ENCODE measurements around the gene FUT9. TPM values are rescaled to one million over a fixed set of nuclear protein-coding genes. Genes with fewer than 3 reads are reported as not detected.

The FUT9 gene
- polyA plus RNA-seq, 1 donor (not counting 4 experiments of a cell fraction or from before 2014, with no cell fraction given) = not detected

DNA sequence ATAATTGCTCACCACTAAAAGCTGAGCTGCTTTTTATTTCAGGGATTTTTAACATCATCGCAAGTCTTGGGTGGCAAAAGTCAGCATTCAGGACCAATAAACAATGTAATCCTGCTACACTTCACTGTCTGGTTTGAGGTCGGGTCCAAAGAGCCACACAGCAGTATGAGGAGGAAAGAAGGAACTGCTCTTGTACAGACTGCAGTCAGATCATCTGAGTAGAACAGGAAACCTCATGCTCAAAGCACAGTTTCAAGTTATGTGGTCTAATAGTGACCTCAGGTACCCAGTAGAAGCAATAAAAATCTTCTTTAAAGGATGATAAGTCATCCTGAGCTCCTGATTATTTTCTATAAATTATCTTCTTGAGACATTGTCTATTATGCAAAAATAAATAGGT lies 211.4 kb downstream of the FUT9 start:
- Histone ChIP-seq H3K27ac (ENCODE audit: control insufficient read depth, insufficient read depth, low read length) (no peak overlapping the region), H3K4me2 (ENCODE audit: control insufficient read depth, extremely low read depth, insufficient read depth, low read depth, low read length) (no peak overlapping the region), H3K9me3 (ENCODE audit: control insufficient read depth, low read depth, low read length) (no peaks in the 10 kb centered on the region), H2AFZ (ENCODE audit: control insufficient read depth, low read length) (no peak overlapping the region), H3K36me3 (ENCODE audit: control insufficient read depth in 2 of 2, extremely low read depth in 1 of 2, insufficient read depth in 2 of 2, low read length in 2 of 2) (no peaks in the 10 kb centered on the region), H3K4me1 (ENCODE audit: control insufficient read depth, extremely low read depth, insufficient read depth, low read length) (no peaks in the 10 kb centered on the region), H3K27me3 (ENCODE audit: control insufficient read depth, extremely low read depth, insufficient read depth, low read length) (no peaks in the 10 kb centered on the region), H3K9ac (ENCODE audit: control insufficient read depth, extremely low read depth, insufficient read depth, low read length) (no peak overlapping the region), H4K20me1 (ENCODE audit: control insufficient read depth, extremely low read depth, insufficient read depth, low read length) (no peaks in the 10 kb centered on the region), H3K9me1 (ENCODE audit: control insufficient read depth, extremely low read depth, insufficient read depth, low read length) (no peaks in the 10 kb centered on the region), H3K79me2 (ENCODE audit: control insufficient read depth, insufficient read depth, low read length) (no peaks in the 10 kb centered on the region), H3K4me3 (ENCODE audit: control insufficient read depth in 2 of 3, extremely low read depth in 1 of 3, insufficient read depth in 2 of 3, low read depth in 1 of 3, low read length in 3 of 3) (no peak overlapping the region)
- FAIRE-seq = no peak
- TF ChIP-seq, protein P1, sequence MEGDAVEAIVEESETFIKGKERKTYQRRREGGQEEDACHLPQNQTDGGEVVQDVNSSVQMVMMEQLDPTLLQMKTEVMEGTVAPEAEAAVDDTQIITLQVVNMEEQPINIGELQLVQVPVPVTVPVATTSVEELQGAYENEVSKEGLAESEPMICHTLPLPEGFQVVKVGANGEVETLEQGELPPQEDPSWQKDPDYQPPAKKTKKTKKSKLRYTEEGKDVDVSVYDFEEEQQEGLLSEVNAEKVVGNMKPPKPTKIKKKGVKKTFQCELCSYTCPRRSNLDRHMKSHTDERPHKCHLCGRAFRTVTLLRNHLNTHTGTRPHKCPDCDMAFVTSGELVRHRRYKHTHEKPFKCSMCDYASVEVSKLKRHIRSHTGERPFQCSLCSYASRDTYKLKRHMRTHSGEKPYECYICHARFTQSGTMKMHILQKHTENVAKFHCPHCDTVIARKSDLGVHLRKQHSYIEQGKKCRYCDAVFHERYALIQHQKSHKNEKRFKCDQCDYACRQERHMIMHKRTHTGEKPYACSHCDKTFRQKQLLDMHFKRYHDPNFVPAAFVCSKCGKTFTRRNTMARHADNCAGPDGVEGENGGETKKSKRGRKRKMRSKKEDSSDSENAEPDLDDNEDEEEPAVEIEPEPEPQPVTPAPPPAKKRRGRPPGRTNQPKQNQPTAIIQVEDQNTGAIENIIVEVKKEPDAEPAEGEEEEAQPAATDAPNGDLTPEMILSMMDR (optimal IDR thresholded peaks at IDR 0.05 in 1 of 3, IDR thresholded peaks at IDR 0.05 in 1 of 3, conservative IDR thresholded peaks at IDR 0.05 in 1 of 3; ENCODE audit: extremely low read depth in 1 of 3, insufficient read depth in 2 of 3, low read length in 3 of 3) = no peak
- TF ChIP-seq EZH2 (IDR thresholded peaks at IDR 0.05; ENCODE audit: low read length) = no peak
- no peak for DNase-seq (ENCODE audit: low read depth, low spot score)
- dilution Hi-C loops (cut with MboI; ENCODE audit: extremely low pct_ligation_motif_present, low sequenced_read_pairs) = no loop called here

DNA sequence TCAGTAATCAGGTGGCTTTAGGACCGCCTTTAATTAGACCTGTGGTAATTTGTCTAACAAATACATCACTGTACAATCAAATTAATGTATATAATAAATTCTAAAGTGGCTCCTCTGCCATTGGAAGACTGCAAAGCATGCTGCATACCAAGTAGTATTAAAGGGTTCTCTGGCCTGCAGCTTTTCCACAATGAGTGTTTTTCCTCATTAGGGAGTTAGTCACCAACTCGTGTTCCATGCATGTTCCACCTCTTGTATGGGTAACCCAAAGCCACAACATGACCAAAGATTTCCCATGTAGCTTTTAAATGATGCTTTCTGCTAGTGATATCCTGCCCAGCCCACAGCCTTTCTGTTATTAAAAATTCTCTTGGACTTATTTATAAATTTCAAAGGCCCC lies 218.7 kb downstream of the FUT9 start:
- dilution Hi-C loops (cut with MboI; ENCODE audit: extremely low pct_ligation_motif_present, low sequenced_read_pairs) = no loop called here
- FAIRE-seq = no peak
- no peaks in the 10 kb centered on the region for H3K9me3 ChIP-seq (ENCODE audit: control insufficient read depth, low read depth, low read length)

More for the DNA sequence above, 218.7 kb downstream of the FUT9 start:
- H3K9ac ChIP-seq (ENCODE audit: control insufficient read depth, extremely low read depth, insufficient read depth, low read length) = no peak overlapping the region
- no peak overlapping the region for H3K27ac ChIP-seq (ENCODE audit: control insufficient read depth, insufficient read depth, low read length)
- H3K9me1 ChIP-seq (ENCODE audit: control insufficient read depth, extremely low read depth, insufficient read depth, low read length) = no peaks in the 10 kb centered on the region
- no peak overlapping the region for H2AFZ ChIP-seq (ENCODE audit: control insufficient read depth, low read length)
- DNase-seq (ENCODE audit: low read depth, low spot score) = no peak
- no peak overlapping the region for H3K4me3 ChIP-seq (ENCODE audit: control insufficient read depth in 2 of 3, extremely low read depth in 1 of 3, insufficient read depth in 2 of 3, low read depth in 1 of 3, low read length in 3 of 3)
- no peaks in the 10 kb centered on the region for H3K4me1 ChIP-seq (ENCODE audit: control insufficient read depth, extremely low read depth, insufficient read depth, low read length)
- no peaks in the 10 kb centered on the region for H4K20me1 ChIP-seq (ENCODE audit: control insufficient read depth, extremely low read depth, insufficient read depth, low read length)
- H3K27me3 ChIP-seq (ENCODE audit: control insufficient read depth, extremely low read depth, insufficient read depth, low read length) = no peaks in the 10 kb centered on the region
- H3K79me2 ChIP-seq (ENCODE audit: control insufficient read depth, insufficient read depth, low read length) = no peaks in the 10 kb centered on the region
- TF ChIP-seq, protein P1 (optimal IDR thresholded peaks at IDR 0.05 in 1 of 3, IDR thresholded peaks at IDR 0.05 in 1 of 3, conservative IDR thresholded peaks at IDR 0.05 in 1 of 3; ENCODE audit: extremely low read depth in 1 of 3, insufficient read depth in 2 of 3, low read length in 3 of 3) = no peak
- no peaks in the 10 kb centered on the region for H3K36me3 ChIP-seq (ENCODE audit: control insufficient read depth in 2 of 2, extremely low read depth in 1 of 2, insufficient read depth in 2 of 2, low read length in 2 of 2)
- no peak overlapping the region for H3K4me2 ChIP-seq (ENCODE audit: control insufficient read depth, extremely low read depth, insufficient read depth, low read depth, low read length)

All from keratinocyte (primary cell).